ENCODE data around the gene CABP2.
A peak's percentile ranks its signal among the peaks of the same experiment; 100 is the strongest.

Gene CABP2

GRCh38 chr11:67507864-67508485 lies 15.3 kb downstream of the CABP2 start, which contains the start of gene CDK2AP2:
TSS of gene CDK2AP2 (minus strand) at chr11:67508162. CDS start at chr11:67508082, 80 bp downstream.
- peak; percentile 100 for DNase-seq (ENCODE audit: low spot score)

- DNase-seq (ENCODE audit: low spot score): peak; percentile 95
Measured at GRCh38 chr11:67507242-67507863, 15.9 kb downstream of the CABP2 start.

- DNase-seq (ENCODE audit: low spot score): no peak
Measured at GRCh38 chr11:67506426-67507051, 16.7 kb downstream of the CABP2 start.

GRCh38 chr11:67505605-67506396 lies 17.4 kb downstream of the CABP2 start:
- peak; percentile 100 for DNase-seq (ENCODE audit: low spot score)

GRCh38 chr11:67504950-67505581 lies 18.2 kb downstream of the CABP2 start, which contains the start of gene PITPNM1:
TSS of gene PITPNM1 (minus strand) at chr11:67505363. CDS start at chr11:67504180, 1,183 bp downstream.
- DNase-seq (ENCODE audit: low spot score): peak; percentile 100

- DNase-seq (ENCODE audit: low spot score): peak; percentile 95
Measured at GRCh38 chr11:67504005-67504949, 19.0 kb downstream of the CABP2 start.

- no peak for DNase-seq (ENCODE audit: low spot score)
Measured at GRCh38 chr11:67503119-67504004, 19.9 kb downstream of the CABP2 start.

- DNase-seq (ENCODE audit: low spot score): no peak
Measured at GRCh38 chr11:67502328-67502979, 20.8 kb downstream of the CABP2 start.

GRCh38 chr11:67501854-67502253 lies 21.4 kb downstream of the CABP2 start:
- no peak for DNase-seq (ENCODE audit: low spot score)

- no peak for DNase-seq (ENCODE audit: low spot score)
Measured at GRCh38 chr11:67500831-67501715, 22.2 kb downstream of the CABP2 start.

GRCh38 chr11:67500484-67500821 lies 22.8 kb downstream of the CABP2 start:
- DNase-seq (ENCODE audit: low spot score): no peak

- no peak for DNase-seq (ENCODE audit: low spot score)
Measured at GRCh38 chr11:67499808-67500483, 23.3 kb downstream of the CABP2 start.

- DNase-seq (ENCODE audit: low spot score): no peak
Measured at GRCh38 chr11:67498544-67498972, 24.7 kb downstream of the CABP2 start.

- no peak for DNase-seq (ENCODE audit: low spot score)
Measured at GRCh38 chr11:67497656-67498291, 25.5 kb downstream of the CABP2 start.

GRCh38 chr11:67496113-67496512 lies 27.1 kb downstream of the CABP2 start:
- DNase-seq (ENCODE audit: low spot score): no peak

GRCh38 chr11:67495234-67496005 lies 27.8 kb downstream of the CABP2 start:
- no peak for DNase-seq (ENCODE audit: low spot score)

All from HuH-7 (cell line).